Measurements from ENCODE around the gene LYL1. TPM values are rescaled to one million over a fixed set of nuclear protein-coding genes. Genes with fewer than 3 reads are reported as not detected.
A peak's percentile ranks its signal among the peaks of the same experiment; 100 is the strongest.

The LYL1 gene
- total RNA-seq, 2 donors from 2014 or later = 1.1 to 1.6 TPM

DNA sequence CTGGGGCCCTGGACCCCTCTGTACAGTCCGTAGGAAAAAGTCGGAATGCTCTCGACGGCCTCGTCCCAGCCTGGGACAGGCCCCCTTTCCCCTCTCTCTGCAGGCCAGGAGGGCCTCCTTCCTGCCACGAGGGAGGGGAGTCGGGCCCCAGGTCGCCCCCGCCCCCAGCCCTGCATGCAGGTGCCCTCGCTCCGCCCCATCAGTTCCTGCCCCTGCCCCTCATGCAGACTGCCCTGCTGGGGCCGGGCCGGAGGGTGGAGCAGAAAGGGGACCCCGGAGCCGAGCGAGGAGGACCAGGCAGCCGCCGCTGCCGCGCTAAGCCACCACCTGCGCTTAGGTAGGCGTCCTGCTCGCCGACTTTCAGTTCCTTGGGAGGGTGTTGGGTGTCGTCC lies 7.3 kb downstream of the LYL1 start:
- H3K27ac Mint-ChIP-seq = no peak overlapping the region

GRCh38 chr19:13094771-13095392 lies 7.8 kb downstream of the LYL1 start:
- Mint-ChIP-seq H3K27me3 (peaks cover 14% of the 10 kb centered on the region), H3K4me3 (peak overlapping the region; percentile 56), H3K36me3 (ENCODE audit: low read depth) (peaks cover 3% of the 10 kb centered on the region), H3K9me3 (no peaks in the 10 kb centered on the region), H3K4me1 (peaks cover 14% of the 10 kb centered on the region), H3K27ac (no peak overlapping the region)
- no peak for ATAC-seq (replicated peaks)

More for the DNA sequence above, 7.3 kb downstream of the LYL1 start:
- Mint-ChIP-seq H3K27me3 (peaks cover 14% of the 10 kb centered on the region), H3K9me3 (no peaks in the 10 kb centered on the region), H3K4me1 (peaks cover 19% of the 10 kb centered on the region), H3K4me3 (peak overlapping the region; percentile 56), H3K36me3 (ENCODE audit: low read depth) (peaks cover 8% of the 10 kb centered on the region)
- no peak for ATAC-seq (replicated peaks)

- Mint-ChIP-seq H3K36me3 (ENCODE audit: low read depth) (no peaks in the 10 kb centered on the region), H3K4me3 (no peak overlapping the region), H3K9me3 (no peaks in the 10 kb centered on the region), H3K27me3 (peaks cover 14% of the 10 kb centered on the region), H3K4me1 (peaks cover 11% of the 10 kb centered on the region), H3K27ac (no peak overlapping the region)
- ATAC-seq (replicated peaks) = no peak
These were observed 8.6 kb downstream of the LYL1 start for GRCh38 chr19:13094106-13094504.

- Mint-ChIP-seq H3K36me3 (ENCODE audit: low read depth) (no peaks in the 10 kb centered on the region), H3K4me1 (peaks cover 11% of the 10 kb centered on the region), H3K9me3 (no peaks in the 10 kb centered on the region), H3K4me3 (no peak overlapping the region), H3K27ac (no peak overlapping the region), H3K27me3 (peaks cover 13% of the 10 kb centered on the region)
- ATAC-seq (replicated peaks) = peak; percentile 84
These were observed 9.1 kb downstream of the LYL1 start for GRCh38 chr19:13093407-13094105.

- Mint-ChIP-seq H3K27ac (no peak overlapping the region), H3K4me1 (peaks cover 6% of the 10 kb centered on the region), H3K36me3 (ENCODE audit: low read depth) (no peaks in the 10 kb centered on the region), H3K27me3 (peaks cover 9% of the 10 kb centered on the region), H3K9me3 (no peaks in the 10 kb centered on the region), H3K4me3 (no peak overlapping the region)
- no peak for ATAC-seq (replicated peaks)
These were observed 9.9 kb downstream of the LYL1 start for GRCh38 chr19:13092606-13093235.

DNA sequence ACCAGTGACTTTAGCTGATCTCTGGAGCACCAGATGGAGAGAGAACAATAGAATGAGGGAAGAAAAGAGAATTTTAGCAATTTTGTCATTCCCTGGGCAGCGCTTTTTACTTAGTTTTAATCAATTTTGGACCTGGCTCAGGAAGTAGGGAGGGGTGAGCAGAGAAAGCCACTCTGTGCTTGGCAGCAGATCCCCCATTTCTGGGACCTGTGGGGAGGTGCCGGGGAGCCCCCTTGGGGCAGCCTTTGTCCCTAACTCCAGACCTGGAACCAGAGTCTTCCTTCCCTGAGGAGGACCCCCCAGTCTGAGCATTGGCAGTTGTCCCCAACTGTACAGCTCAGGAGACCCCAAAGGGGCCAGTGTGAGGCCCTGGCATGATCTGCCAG lies 10.5 kb downstream of the LYL1 start:
- Mint-ChIP-seq H3K27me3 (peaks cover 9% of the 10 kb centered on the region), H3K27ac (no peak overlapping the region), H3K9me3 (no peaks in the 10 kb centered on the region), H3K36me3 (ENCODE audit: low read depth) (no peaks in the 10 kb centered on the region), H3K4me3 (no peak overlapping the region), H3K4me1 (peaks cover 6% of the 10 kb centered on the region)
- no peak for ATAC-seq (replicated peaks)

DNA sequence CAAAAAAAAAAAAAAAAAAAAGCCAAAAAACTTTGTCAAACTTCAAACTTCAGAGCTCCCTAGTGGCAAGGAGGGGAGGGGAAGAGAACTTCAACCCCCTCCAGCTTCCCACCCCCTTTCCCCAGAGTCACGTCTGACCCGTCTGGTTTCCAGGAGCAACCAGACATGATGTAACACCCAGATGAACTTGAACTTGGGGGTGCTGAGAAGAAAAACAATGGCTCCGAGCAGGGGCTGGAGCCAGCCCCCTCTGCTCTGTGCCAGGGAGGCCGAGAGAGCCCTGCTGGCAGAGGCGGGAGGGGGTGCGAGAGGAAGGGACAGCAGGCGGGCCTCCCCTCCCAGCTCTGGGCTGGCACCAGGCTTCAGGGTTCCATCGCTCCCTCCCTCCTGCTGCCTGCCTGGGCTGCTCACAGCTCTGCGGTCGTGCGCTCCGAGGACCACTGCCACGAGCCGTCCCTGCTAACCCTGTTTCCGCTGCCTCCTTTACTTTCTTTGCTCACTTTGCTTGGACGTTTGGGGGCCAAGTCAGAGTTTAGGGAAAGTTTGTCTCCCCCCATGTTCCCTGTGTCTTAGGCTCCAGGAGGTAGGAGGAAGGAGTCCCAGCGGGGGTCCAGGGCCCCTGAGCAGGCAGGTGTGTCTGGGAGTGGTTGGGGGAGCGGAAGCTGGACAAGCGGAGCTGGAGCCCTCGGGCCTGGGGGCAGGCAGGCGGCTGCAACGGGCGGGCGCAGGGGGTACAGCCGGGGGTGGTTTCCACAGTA lies 11.1 kb downstream of the LYL1 start:
- no peak overlapping the region for H3K4me3 Mint-ChIP-seq
- peaks cover 6% of the 10 kb centered on the region for H3K4me1 Mint-ChIP-seq
- H3K27ac Mint-ChIP-seq = no peak overlapping the region
- no peak for ATAC-seq (replicated peaks)
- no peaks in the 10 kb centered on the region for H3K9me3 Mint-ChIP-seq
- peaks cover 9% of the 10 kb centered on the region for H3K27me3 Mint-ChIP-seq
- no peaks in the 10 kb centered on the region for H3K36me3 Mint-ChIP-seq (ENCODE audit: low read depth)

- peaks cover under 1% of the 10 kb centered on the region for H3K4me1 Mint-ChIP-seq
- H3K36me3 Mint-ChIP-seq (ENCODE audit: low read depth) = no peaks in the 10 kb centered on the region
- H3K27ac Mint-ChIP-seq = no peak overlapping the region
- no peaks in the 10 kb centered on the region for H3K9me3 Mint-ChIP-seq
- H3K4me3 Mint-ChIP-seq = no peak overlapping the region
- ATAC-seq (replicated peaks) = no peak
- H3K27me3 Mint-ChIP-seq = peaks cover 3% of the 10 kb centered on the region
These were observed 12.0 kb downstream of the LYL1 start for GRCh38 chr19:13090511-13091231.

GRCh38 chr19:13089857-13090507 lies 12.7 kb downstream of the LYL1 start:
- H3K9me3 Mint-ChIP-seq = no peaks in the 10 kb centered on the region
- no peak for ATAC-seq (replicated peaks)
- H3K27me3 Mint-ChIP-seq = peaks cover 3% of the 10 kb centered on the region
- H3K27ac Mint-ChIP-seq = no peak overlapping the region
- no peak overlapping the region for H3K4me3 Mint-ChIP-seq
- no peaks in the 10 kb centered on the region for H3K4me1 Mint-ChIP-seq
- H3K36me3 Mint-ChIP-seq (ENCODE audit: low read depth) = no peaks in the 10 kb centered on the region

GRCh38 chr19:13089139-13089856 lies 13.4 kb downstream of the LYL1 start:
- no peaks in the 10 kb centered on the region for H3K36me3 Mint-ChIP-seq (ENCODE audit: low read depth)
- H3K27me3 Mint-ChIP-seq = no peaks in the 10 kb centered on the region
- H3K27ac Mint-ChIP-seq = no peak overlapping the region
- H3K4me3 Mint-ChIP-seq = no peak overlapping the region
- H3K4me1 Mint-ChIP-seq = no peaks in the 10 kb centered on the region
- no peaks in the 10 kb centered on the region for H3K9me3 Mint-ChIP-seq
- ATAC-seq (replicated peaks) = no peak

DNA sequence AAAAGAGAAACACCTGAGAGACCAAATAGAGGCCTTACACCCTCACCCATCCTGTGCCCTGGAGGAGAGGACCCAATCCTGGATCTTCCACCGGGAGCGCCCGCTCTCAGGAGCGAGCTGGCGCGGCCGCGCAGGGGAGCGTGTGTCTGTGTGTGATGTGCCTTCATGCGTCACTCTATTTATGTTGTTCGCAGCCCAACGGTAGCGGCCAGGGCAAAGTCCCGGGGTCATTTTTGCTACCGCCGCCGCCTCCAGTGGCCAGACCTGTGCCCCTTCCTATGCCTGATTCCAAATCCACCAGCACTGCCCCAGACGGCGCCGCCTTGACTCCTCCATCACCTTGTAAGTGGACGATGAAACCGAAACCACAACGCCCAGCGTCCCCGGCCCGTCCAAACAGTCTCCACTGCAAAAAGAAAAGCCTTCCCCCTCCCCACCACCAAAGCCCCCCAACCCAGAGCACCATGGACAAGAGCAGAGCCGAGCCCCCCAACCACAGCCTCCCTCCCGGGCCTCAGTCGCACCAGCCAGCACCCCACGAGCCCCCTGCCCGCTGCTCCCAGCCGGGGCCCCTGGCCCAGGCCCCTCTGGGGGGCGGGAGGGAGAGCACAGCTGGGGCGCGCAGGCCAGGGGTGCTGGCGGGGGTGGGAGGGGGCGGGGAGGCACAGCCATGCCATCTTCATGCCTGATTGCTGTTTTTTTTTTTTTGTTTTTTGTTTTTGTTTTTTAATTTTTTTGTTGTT lies 14.7 kb downstream of the LYL1 start:
- ATAC-seq (replicated peaks) = no peak
- H3K9me3 Mint-ChIP-seq = no peaks in the 10 kb centered on the region
- H3K27me3 Mint-ChIP-seq = no peaks in the 10 kb centered on the region
- no peaks in the 10 kb centered on the region for H3K36me3 Mint-ChIP-seq (ENCODE audit: low read depth)
- H3K4me3 Mint-ChIP-seq = no peak overlapping the region
- no peak overlapping the region for H3K27ac Mint-ChIP-seq
- H3K4me1 Mint-ChIP-seq = no peaks in the 10 kb centered on the region

- H3K4me1 Mint-ChIP-seq = no peaks in the 10 kb centered on the region
- ATAC-seq (replicated peaks) = no peak
- H3K36me3 Mint-ChIP-seq (ENCODE audit: low read depth) = no peaks in the 10 kb centered on the region
- H3K27me3 Mint-ChIP-seq = no peaks in the 10 kb centered on the region
- H3K4me3 Mint-ChIP-seq = no peak overlapping the region
- H3K27ac Mint-ChIP-seq = no peak overlapping the region
- H3K9me3 Mint-ChIP-seq = no peaks in the 10 kb centered on the region
These were observed 15.4 kb downstream of the LYL1 start for GRCh38 chr19:13087295-13087694.

DNA sequence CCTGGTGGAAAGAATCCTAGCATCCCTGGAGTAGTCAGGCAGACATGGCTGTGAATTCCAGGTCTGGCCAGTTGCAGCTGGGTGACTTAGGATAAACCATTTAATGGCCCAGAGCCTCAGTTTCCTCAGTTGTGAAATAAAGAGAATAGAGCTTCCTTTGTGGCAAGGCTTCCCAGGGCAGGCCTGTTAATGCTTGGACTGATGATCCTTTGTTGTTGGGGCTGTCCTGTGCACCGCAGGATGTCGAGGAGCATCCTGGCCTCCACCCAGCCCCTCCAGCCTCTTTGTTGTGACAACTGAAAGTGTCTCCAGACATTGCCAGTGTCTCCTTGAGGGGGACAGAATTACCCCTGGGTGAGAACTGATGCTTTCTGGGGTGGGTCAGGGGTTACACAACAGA lies 16.3 kb downstream of the LYL1 start:
- Mint-ChIP-seq H3K4me3 (no peak overlapping the region), H3K9me3 (no peaks in the 10 kb centered on the region), H3K27me3 (no peaks in the 10 kb centered on the region), H3K27ac (no peak overlapping the region), H3K4me1 (no peaks in the 10 kb centered on the region), H3K36me3 (ENCODE audit: low read depth) (no peaks in the 10 kb centered on the region)
- ATAC-seq (replicated peaks) = no peak

Data from activated T-helper 17 cell treated with anti-CD3 and anti-CD28 coated beads, Interleukin-2, amount 50 U/mL, for 72 hours (primary cell).